Stomach (tissue), 9 donors: Measurements from ENCODE around the gene TPST2. TPM values are rescaled to one million over a fixed set of nuclear protein-coding genes. Genes with fewer than 3 reads are reported as not detected.
A peak's percentile ranks its signal among the peaks of the same experiment; 100 is the strongest.

Experiments
- DNase-seq, 2 donors: peaks; one replicate each; pipeline versions ENCODE4 v3.0.0 to v3.0.0-alpha.2; 2013 to 2019
- H3K27ac ChIP-seq, 5 donors: fragments of 200-600 bp in 4 of 5; sonication (generic) in 4 of 5; one replicate each; pipeline ENCODE4 v1.5.1; 2013 to 2019; ENCODE audit warnings: mild to moderate bottlenecking in 1 of 5, moderate library complexity in 1 of 5
- H3K27me3 ChIP-seq, 3 donors: fragments of 200-600 bp; sonication (generic); one replicate each; pipeline ENCODE4 v1.5.1; 2017 to 2019; ENCODE audit warnings: mixed run types in 1 of 3
- H3K36me3 ChIP-seq, 4 donors: fragments of 200-600 bp; sonication (generic); 1 replicate in 3 of 4; 2 replicates in 1 of 4; pipeline ENCODE4 v1.5.1; 2016 to 2019
- H3K4me1 ChIP-seq, 4 donors: fragments of 200-600 bp; sonication (generic); one replicate each; pipeline ENCODE4 v1.5.1; 2016 to 2019
- H3K4me3 ChIP-seq, 4 donors: fragments of 200-600 bp; sonication (generic) in 3 of 4; one replicate each; pipeline ENCODE4 v1.5.1; 2016 to 2019; ENCODE audit warnings: mild to moderate bottlenecking in 1 of 4
- H3K9me3 ChIP-seq, 4 donors: fragments of 200-600 bp; sonication (generic); one replicate each; pipeline ENCODE4 v1.5.1; 2016 to 2019
- EP300 ChIP-seq: sonication (generic); formaldehyde crosslinking; IDR thresholded peaks from one replicate; pipeline ENCODE4 v1.6.1; 2017; ENCODE audit warnings: antibody characterized with exemption
- POLR2A ChIP-seq, 4 donors: fragments of 450-650 bp; IDR thresholded peaks; one replicate each; pipeline ENCODE4 v1.6.1; 2016; ENCODE audit warnings: antibody characterized with exemption in 4 of 4, control low read depth in 2 of 4, mild to moderate bottlenecking in 1 of 4, moderate library complexity in 1 of 4
- POLR2AphosphoS5 ChIP-seq, 3 donors: sonication (generic); formaldehyde crosslinking; IDR thresholded peaks; one replicate each; pipeline ENCODE4 v1.6.1; 2016; ENCODE audit warnings: antibody characterized with exemption in 3 of 3
- WGBS, 5 donors: extraction: QIAGEN DNeasy Blood & Tissue Kit in 3 of 5; methylation state at CpG; one replicate each; pipeline versions ENCODE4 v1.1.5 to v1.1.7; 2013 to 2018; 5-methylcytosine and 5-hydroxymethylcytosine counted together
- intact Hi-C: fragments of 100-400 bp; cut with DNase I; formaldehyde crosslinking; loops from one replicate; pipeline ENCODE4 v1.15.1; 2023; ENCODE audit warnings: low total_unique reads
- polyA plus RNA-seq, 3 donors: library from polyadenylated mRNA; stranded (reverse); fragments of 200-250 nt; gene quantifications; one replicate each; pipeline ENCODE4 v1.2.3, GENCODE V29; 2013
- total RNA-seq, 5 donors: library from RNA; depleted of rRNA; stranded (reverse); fragments of >200 nt; gene quantifications; one replicate each; pipeline versions ENCODE4 v1.1.0 to v1.2.3, GENCODE V29; 2014 to 2016
- TF ChIP-seq, protein P1 (sequence below), 7 experiments: fragments of 450-650 bp in 4 of 7; fragments of 200-600 bp in 3 of 7; sonication (generic) in 3 of 7; IDR thresholded peaks; one replicate each; pipeline ENCODE4 v1.5.1; 2016 to 2019; ENCODE audit warnings: antibody characterized with exemption in 7 of 7, control low read depth in 2 of 7, mild to moderate bottlenecking in 1 of 7
- donor health status: healthy with polysubstance abuse.
- donor health status: Bipolar disorder and iron deficiency.
- donor health status: healthy.

Gene TPST2
- total and polyA plus RNA-seq, 8 donors: 5.3 to 88.3 (median 10.4) TPM

DNA sequence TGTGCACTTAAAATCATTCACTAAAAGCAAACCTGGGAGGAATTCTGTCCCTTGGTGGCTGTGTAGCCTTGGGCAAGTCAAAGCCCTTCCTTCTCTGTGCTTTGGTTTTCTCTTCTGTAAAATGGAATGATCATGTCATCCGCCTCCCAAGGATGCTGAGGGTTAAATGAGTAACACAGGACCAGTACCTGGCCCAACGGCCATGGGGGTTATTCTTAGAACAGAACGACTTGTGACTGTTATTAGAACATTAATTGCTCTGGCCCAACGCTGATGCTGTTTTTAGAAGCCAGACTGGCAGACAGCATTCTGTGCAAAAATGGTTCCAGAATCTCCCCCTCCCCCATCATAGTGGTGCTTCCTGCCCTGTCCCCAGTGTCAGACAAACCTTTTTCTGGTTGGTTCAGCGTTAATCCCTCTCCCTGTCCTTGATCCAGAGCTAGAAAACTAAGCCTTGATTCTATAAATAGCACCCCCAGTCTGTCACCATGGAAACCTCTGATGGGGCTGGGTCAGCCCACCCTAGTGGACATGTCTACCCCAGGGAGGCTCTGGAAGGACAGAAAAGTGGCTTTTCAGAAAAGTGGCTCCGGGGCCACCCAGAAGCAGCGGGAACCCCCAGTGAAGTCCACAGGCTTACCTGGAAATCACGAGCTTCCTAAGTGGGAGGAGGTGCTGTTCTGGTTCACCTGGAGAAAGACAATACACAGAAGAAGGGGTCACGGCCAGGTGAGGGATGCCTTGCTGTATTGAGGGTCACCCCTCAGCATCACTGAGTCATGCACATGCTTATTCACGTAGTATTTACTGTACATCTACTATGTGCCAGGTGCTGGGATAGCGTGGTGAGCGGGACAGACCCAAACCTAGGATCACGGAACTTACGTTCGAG, 62.1 kb downstream of the TPST2 start:
- TF ChIP-seq POLR2A (IDR thresholded peaks at IDR 0.05): no peak
- TF ChIP-seq, protein P1, sequence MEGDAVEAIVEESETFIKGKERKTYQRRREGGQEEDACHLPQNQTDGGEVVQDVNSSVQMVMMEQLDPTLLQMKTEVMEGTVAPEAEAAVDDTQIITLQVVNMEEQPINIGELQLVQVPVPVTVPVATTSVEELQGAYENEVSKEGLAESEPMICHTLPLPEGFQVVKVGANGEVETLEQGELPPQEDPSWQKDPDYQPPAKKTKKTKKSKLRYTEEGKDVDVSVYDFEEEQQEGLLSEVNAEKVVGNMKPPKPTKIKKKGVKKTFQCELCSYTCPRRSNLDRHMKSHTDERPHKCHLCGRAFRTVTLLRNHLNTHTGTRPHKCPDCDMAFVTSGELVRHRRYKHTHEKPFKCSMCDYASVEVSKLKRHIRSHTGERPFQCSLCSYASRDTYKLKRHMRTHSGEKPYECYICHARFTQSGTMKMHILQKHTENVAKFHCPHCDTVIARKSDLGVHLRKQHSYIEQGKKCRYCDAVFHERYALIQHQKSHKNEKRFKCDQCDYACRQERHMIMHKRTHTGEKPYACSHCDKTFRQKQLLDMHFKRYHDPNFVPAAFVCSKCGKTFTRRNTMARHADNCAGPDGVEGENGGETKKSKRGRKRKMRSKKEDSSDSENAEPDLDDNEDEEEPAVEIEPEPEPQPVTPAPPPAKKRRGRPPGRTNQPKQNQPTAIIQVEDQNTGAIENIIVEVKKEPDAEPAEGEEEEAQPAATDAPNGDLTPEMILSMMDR (IDR thresholded peaks at IDR 0.05): no peak
- no peak for TF ChIP-seq POLR2AphosphoS5 (IDR thresholded peaks at IDR 0.05)
- TF ChIP-seq EP300: no peak
- no peak overlapping the region for H3K4me3 ChIP-seq
- H3K9me3 ChIP-seq: no peaks in the 10 kb centered on the region
- intact Hi-C loops: no loop called here
- no peaks in the 10 kb centered on the region for H3K4me1 ChIP-seq
- DNase-seq: no peak
- H3K27ac ChIP-seq: no peak overlapping the region
- peaks cover 26 to 81% (median 71%) of the 10 kb centered on the region in 4 donors for H3K36me3 ChIP-seq
- 73 to 88% (median 82%) methylated on average over 15 of the region's 15 CpGs for WGBS, 5 donors
- H3K27me3 ChIP-seq: no peaks in the 10 kb centered on the region

DNA sequence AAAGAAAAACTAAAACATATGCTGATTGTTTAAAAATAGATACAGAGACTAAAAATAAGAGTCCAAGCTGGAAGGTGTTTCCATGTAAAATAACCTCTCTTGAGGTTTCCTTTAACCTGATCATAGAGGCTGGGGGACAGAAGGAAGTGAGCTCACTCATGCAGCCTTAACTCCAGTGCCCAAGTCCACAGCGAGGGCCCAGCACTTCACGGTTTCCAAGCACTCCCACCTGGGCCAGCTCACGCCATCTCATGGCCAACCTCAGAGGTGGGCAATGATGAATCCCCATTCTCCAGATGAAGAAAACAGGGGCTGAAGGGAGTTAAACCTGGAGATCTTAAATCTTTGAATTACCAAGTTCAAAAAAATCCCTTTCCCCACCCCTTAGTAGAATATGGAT, 62.8 kb downstream of the TPST2 start:
- H3K4me3 ChIP-seq: no peak overlapping the region
- DNase-seq: no peak
- TF ChIP-seq, protein P1 (IDR thresholded peaks at IDR 0.05): no peak
- H3K27ac ChIP-seq: no peak overlapping the region
- peaks cover 23 to 75% (median 66%) of the 10 kb centered on the region in 4 donors for H3K36me3 ChIP-seq
- H3K27me3 ChIP-seq: no peaks in the 10 kb centered on the region
- no peaks in the 10 kb centered on the region for H3K4me1 ChIP-seq
- 65 to 81% (median 75%) methylated on average over 3 of the region's 3 CpGs for WGBS, 5 donors
- intact Hi-C loops: no loop called here
- no peaks in the 10 kb centered on the region for H3K9me3 ChIP-seq

DNA sequence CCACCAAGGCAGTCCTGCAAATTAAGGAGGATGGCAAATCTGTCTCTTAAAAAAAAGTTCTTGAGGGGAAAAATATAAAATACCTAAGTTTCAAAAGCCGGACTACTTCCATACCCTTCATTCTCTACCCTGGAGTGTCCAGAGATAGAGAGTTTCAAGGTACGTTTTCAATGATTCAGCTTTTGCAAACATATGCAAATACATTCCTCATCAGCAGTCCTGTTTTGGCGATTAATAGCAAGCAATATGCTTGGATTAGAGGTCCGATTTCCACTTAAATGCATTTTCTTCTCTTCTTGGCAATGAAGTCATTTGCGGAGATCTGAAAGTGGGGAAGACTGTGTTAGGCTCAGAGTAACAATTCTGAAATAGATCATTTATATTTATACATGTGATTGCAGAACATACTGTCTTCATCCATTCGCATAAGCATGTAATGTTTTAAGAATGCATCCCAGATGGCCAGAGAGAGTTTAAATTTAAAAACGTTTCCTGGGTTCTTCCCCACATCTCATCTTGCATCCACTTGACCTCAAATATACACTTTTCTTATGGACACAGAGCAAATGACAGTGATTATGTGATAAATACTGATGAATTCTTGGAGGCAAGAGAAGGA, 63.9 kb downstream of the TPST2 start:
- Histone ChIP-seq H3K4me3 (no peak overlapping the region), H3K27me3 (no peaks in the 10 kb centered on the region), H3K27ac (no peak overlapping the region), H3K9me3 (no peaks in the 10 kb centered on the region), H3K4me1 (no peaks in the 10 kb centered on the region), H3K36me3 (peaks cover 13 to 64% (median 55%) of the 10 kb centered on the region in 4 donors)
- TF ChIP-seq POLR2AphosphoS5 (IDR thresholded peaks at IDR 0.05): no peak
- TF ChIP-seq EP300: no peak
- TF ChIP-seq, protein P1 (IDR thresholded peaks at IDR 0.05): no peak
- no peak for TF ChIP-seq POLR2A (IDR thresholded peaks at IDR 0.05)
- intact Hi-C loops: no loop called here
- 86 to 94% (median 88%) methylated on average over 7 of the region's 7 CpGs for WGBS, 5 donors
- no peak for DNase-seq

DNA sequence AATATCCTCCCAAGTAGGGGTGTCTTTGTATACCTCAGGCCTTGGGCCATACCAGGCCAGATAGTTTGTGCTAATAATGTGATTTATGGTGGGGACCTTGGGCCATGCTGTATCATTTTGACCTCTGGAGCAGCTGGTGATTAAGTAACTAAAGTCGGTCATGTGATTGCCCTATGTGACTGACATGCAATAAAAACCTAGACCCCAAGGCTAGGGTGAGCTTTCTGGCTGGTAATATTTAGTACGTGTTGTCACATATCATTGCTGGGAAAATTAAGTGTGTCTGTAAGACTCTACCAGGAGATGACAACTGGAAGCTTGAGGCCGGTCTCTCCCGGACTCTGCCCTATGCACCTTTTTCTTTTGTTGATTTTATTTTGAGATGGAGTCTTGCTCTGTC, 65.1 kb downstream of the TPST2 start:
- WGBS, 5 donors: 65 to 85% (median 83%) methylated on average over 4 of the region's 4 CpGs
- Histone ChIP-seq H3K27me3 (no peaks in the 10 kb centered on the region), H3K4me1 (no peaks in the 10 kb centered on the region), H3K4me3 (no peak overlapping the region), H3K36me3 (peaks cover 10 to 52% (median 44%) of the 10 kb centered on the region in 4 donors), H3K9me3 (no peaks in the 10 kb centered on the region), H3K27ac (no peak overlapping the region)
- TF ChIP-seq, protein P1 (IDR thresholded peaks at IDR 0.05): no peak
- TF ChIP-seq POLR2AphosphoS5 (IDR thresholded peaks at IDR 0.05): no peak
- TF ChIP-seq POLR2A (IDR thresholded peaks at IDR 0.05): no peak
- TF ChIP-seq EP300: no peak
- intact Hi-C loops: no loop called here
- peak in 1 of 2 donors; percentile 32 for DNase-seq
